ES-I3 (cell line): ENCODE measurements around the gene PHYKPL.

ENCODE experiments used
- H3K36me3 ChIP-seq: 2 replicates; pipeline ENCODE4 v1.6.1; 2013; ENCODE audit warnings: mild to moderate bottlenecking, low read length, control low read depth, moderate library complexity; ENCODE audit not compliant: insufficient read depth
- H3K4me1 ChIP-seq: 2 replicates; pipeline ENCODE4 v1.6.1; 2013; ENCODE audit warnings: mild to moderate bottlenecking, control low read depth, low read length; ENCODE audit not compliant: insufficient read depth
- H3K9ac ChIP-seq: 2 replicates; pipeline ENCODE4 v1.6.1; 2013; ENCODE audit warnings: low read depth, mild to moderate bottlenecking, low read length, moderate library complexity
- H3K9me3 ChIP-seq: 2 replicates; pipeline ENCODE4 v1.6.1; 2013; ENCODE audit warnings: mild to moderate bottlenecking, low read length, moderate library complexity; ENCODE audit not compliant: control insufficient read depth, insufficient read depth

PHYKPL gene

GRCh38 chr5:178194026-178194425 is 38.6 kb downstream of the PHYKPL start:
- Histone ChIP-seq H3K9ac (no peak overlapping the region), H3K9me3 (no peaks in the 10 kb centered on the region), H3K36me3 (no peaks in the 10 kb centered on the region)

GRCh38 chr5:178193251-178193809 is 39.3 kb downstream of the PHYKPL start:
- no peak overlapping the region for H3K9ac ChIP-seq
- H3K9me3 ChIP-seq = no peaks in the 10 kb centered on the region
- no peaks in the 10 kb centered on the region for H3K36me3 ChIP-seq
- H3K4me1 ChIP-seq = no peaks in the 10 kb centered on the region

More at GRCh38 chr5:178194026-178194425, 38.6 kb downstream of the PHYKPL start:
- no peaks in the 10 kb centered on the region for H3K4me1 ChIP-seq

GRCh38 chr5:178192787-178193186 is 39.8 kb downstream of the PHYKPL start:
- no peaks in the 10 kb centered on the region for H3K9me3 ChIP-seq
- no peak overlapping the region for H3K9ac ChIP-seq
- H3K4me1 ChIP-seq = no peaks in the 10 kb centered on the region
- H3K36me3 ChIP-seq = no peaks in the 10 kb centered on the region

GRCh38 chr5:178192244-178192643 is 40.4 kb downstream of the PHYKPL start:
- no peak overlapping the region for H3K9ac ChIP-seq
- no peaks in the 10 kb centered on the region for H3K4me1 ChIP-seq
- H3K36me3 ChIP-seq = no peaks in the 10 kb centered on the region
- no peaks in the 10 kb centered on the region for H3K9me3 ChIP-seq

GRCh38 chr5:178191661-178192060 is 40.9 kb downstream of the PHYKPL start:
- H3K9me3 ChIP-seq = no peaks in the 10 kb centered on the region
- H3K36me3 ChIP-seq = no peaks in the 10 kb centered on the region
- no peak overlapping the region for H3K9ac ChIP-seq
- H3K4me1 ChIP-seq = no peaks in the 10 kb centered on the region

GRCh38 chr5:178189433-178189832 is 43.2 kb downstream of the PHYKPL start:
- Histone ChIP-seq H3K4me1 (no peaks in the 10 kb centered on the region), H3K9me3 (no peaks in the 10 kb centered on the region), H3K36me3 (no peaks in the 10 kb centered on the region), H3K9ac (no peak overlapping the region)

GRCh38 chr5:178187014-178187413 is 45.6 kb downstream of the PHYKPL start, which contains the start of gene GMCL2:
Gene GMCL2, minus strand, starts transcription at chr5:178187371. Its CDS starts 72 bp downstream, at chr5:178187299.
- H3K36me3 ChIP-seq = no peaks in the 10 kb centered on the region
- no peak within 1 kb of the TSS for H3K9ac ChIP-seq
- no peaks in the 10 kb centered on the region for H3K4me1 ChIP-seq
- peaks cover 3% of the 10 kb centered on the region; the same call in 1 of the 2 replicates for H3K9me3 ChIP-seq

GRCh38 chr5:178186427-178186826 is 46.2 kb downstream of the PHYKPL start:
- no peaks in the 10 kb centered on the region for H3K36me3 ChIP-seq
- H3K4me1 ChIP-seq = no peaks in the 10 kb centered on the region
- H3K9me3 ChIP-seq = peaks cover 3% of the 10 kb centered on the region; the same call in 1 of the 2 replicates
- no peak overlapping the region for H3K9ac ChIP-seq

GRCh38 chr5:178182158-178182876 is 50.3 kb downstream of the PHYKPL start:
- peaks cover 3% of the 10 kb centered on the region; the same call in 1 of the 2 replicates for H3K9me3 ChIP-seq
- no peak overlapping the region for H3K9ac ChIP-seq
- no peaks in the 10 kb centered on the region for H3K36me3 ChIP-seq
- H3K4me1 ChIP-seq = peaks cover 5% of the 10 kb centered on the region; the same call in 1 of the 2 replicates

GRCh38 chr5:178180141-178180863 is 52.3 kb downstream of the PHYKPL start:
- H3K9ac ChIP-seq = peak overlapping the region; percentile 34
- no peaks in the 10 kb centered on the region for H3K36me3 ChIP-seq
- H3K4me1 ChIP-seq = peaks cover 5% of the 10 kb centered on the region; the same call in 1 of the 2 replicates
- H3K9me3 ChIP-seq = peaks cover 3% of the 10 kb centered on the region; the same call in 1 of the 2 replicates

- peaks cover 3% of the 10 kb centered on the region; the same call in 1 of the 2 replicates for H3K9me3 ChIP-seq
- H3K4me1 ChIP-seq = peaks cover 5% of the 10 kb centered on the region; the same call in 1 of the 2 replicates
- no peak overlapping the region for H3K9ac ChIP-seq
- no peaks in the 10 kb centered on the region for H3K36me3 ChIP-seq
These were observed 55.0 kb downstream of the PHYKPL start for GRCh38 chr5:178177569-178177968.

GRCh38 chr5:178176791-178177190 is 55.8 kb downstream of the PHYKPL start:
- Histone ChIP-seq H3K36me3 (no peaks in the 10 kb centered on the region), H3K9ac (no peak overlapping the region), H3K4me1 (peaks cover 5% of the 10 kb centered on the region; the same call in 1 of the 2 replicates), H3K9me3 (no peaks in the 10 kb centered on the region)

GRCh38 chr5:178174456-178174855 is 58.1 kb downstream of the PHYKPL start:
- H3K4me1 ChIP-seq = peaks cover 10% of the 10 kb centered on the region

GRCh38 chr5:178170455-178170854 is 62.1 kb downstream of the PHYKPL start:
- no peaks in the 10 kb centered on the region for H3K36me3 ChIP-seq
- H3K4me1 ChIP-seq = peaks cover 11% of the 10 kb centered on the region
- no peak overlapping the region for H3K9ac ChIP-seq
- H3K9me3 ChIP-seq = no peaks in the 10 kb centered on the region

More at GRCh38 chr5:178174456-178174855, 58.1 kb downstream of the PHYKPL start:
- Histone ChIP-seq H3K36me3 (no peaks in the 10 kb centered on the region), H3K9me3 (no peaks in the 10 kb centered on the region), H3K9ac (no peak overlapping the region)
